CD4-positive, alpha-beta T cell treated with Interleukin-17A for 1 hour (primary cell): Measurements from ENCODE around the gene ASCL5.
"Not testable (repeated sequence)": the region's sequence is repeated elsewhere in the genome, so short reads cannot be mapped to it uniquely, and the experiment has no call there.

Experiments
- DNase-seq: peaks from one replicate; pipeline ENCODE4 v3.0.0-alpha.2; 2020

Gene ASCL5

GRCh38 chr1:201126832-201127754, at the start of gene ASCL5:
ASCL5 (minus strand) TSS chr1:201127184; CDS start chr1:201115372, 11,812 bp downstream.
- no peak for DNase-seq

GRCh38 chr1:201175820-201176500, 49.0 kb upstream of the ASCL5 start:
- DNase-seq: no peak

- no peak for DNase-seq
Observed at GRCh38 chr1:201173736-201174135, 46.8 kb upstream of the ASCL5 start.

- DNase-seq: no peak
Observed at GRCh38 chr1:201172999-201173610, 46.1 kb upstream of the ASCL5 start.

- no peak for DNase-seq
Observed at GRCh38 chr1:201172326-201172725, 45.3 kb upstream of the ASCL5 start.

GRCh38 chr1:201171063-201172036, 44.4 kb upstream of the ASCL5 start:
- DNase-seq: peak; percentile 49

GRCh38 chr1:201170533-201171062, 43.6 kb upstream of the ASCL5 start:
- DNase-seq: peak; percentile 84

- DNase-seq: no peak
Observed at GRCh38 chr1:201169971-201170532, 43.1 kb upstream of the ASCL5 start.

GRCh38 chr1:201169203-201169602, 42.2 kb upstream of the ASCL5 start:
- DNase-seq: no peak

GRCh38 chr1:201167041-201167991, 40.3 kb upstream of the ASCL5 start:
- no peak for DNase-seq

- DNase-seq: no peak
Observed at GRCh38 chr1:201164645-201165044, 37.7 kb upstream of the ASCL5 start.

- no peak for DNase-seq
Observed at GRCh38 chr1:201163707-201164106, 36.7 kb upstream of the ASCL5 start.

GRCh38 chr1:201163036-201163435, 36.1 kb upstream of the ASCL5 start:
- DNase-seq: not testable (repeated sequence)

- no peak for DNase-seq
Observed at GRCh38 chr1:201157949-201158348, 31.0 kb upstream of the ASCL5 start.

- no peak for DNase-seq
Observed at GRCh38 chr1:201156819-201157218, 29.8 kb upstream of the ASCL5 start.

- no peak for DNase-seq
Observed at GRCh38 chr1:201156346-201156745, 29.4 kb upstream of the ASCL5 start.

GRCh38 chr1:201155354-201155753, 28.4 kb upstream of the ASCL5 start:
- no peak for DNase-seq

- peak; percentile 97 for DNase-seq
Observed at GRCh38 chr1:201154389-201155165, 27.6 kb upstream of the ASCL5 start, which contains the start of gene TMEM9. TMEM9 (minus strand) TSS chr1:201154474; CDS start chr1:201153923, 551 bp downstream.
